Astrocyte (in vitro differentiated cells and primary cell): ENCODE results near the gene CHMP6. TPM values are rescaled to one million over a fixed set of nuclear protein-coding genes. Genes with fewer than 3 reads are reported as not detected.
A peak's percentile ranks its signal among the peaks of the same experiment; 100 is the strongest.

Experiments used
- DNase-seq: peaks from one replicate; pipeline ENCODE4 v3.0.0-alpha.2; 2010; ENCODE audit warnings: low read depth
- FAIRE-seq: peaks from 2 replicates; lab custom pipeline; 2011; peaks lifted over from hg19 to GRCh38; lab: Jason Lieb, UNC
- H2AFZ ChIP-seq: 2 replicates; pipeline ENCODE4 v1.6.0; 2012; ENCODE audit warnings: low read depth, low read length, inconsistent platforms
- H3K27ac ChIP-seq: 2 replicates; pipeline ENCODE4 v1.5.1; 2011; ENCODE audit warnings: low read depth, low read length, inconsistent platforms
- H3K27me3 ChIP-seq: 2 replicates; pipeline ENCODE4 v1.6.0; 2011; ENCODE audit warnings: low read length, inconsistent platforms; ENCODE audit not compliant: insufficient read depth
- H3K36me3 ChIP-seq: 2 replicates; pipeline ENCODE4 v1.5.1; 2011; ENCODE audit warnings: low read length, inconsistent platforms; ENCODE audit not compliant: insufficient read depth
- H3K4me1 ChIP-seq: 2 replicates; pipeline ENCODE4 v1.5.1; 2011; ENCODE audit warnings: low read length, inconsistent platforms; ENCODE audit not compliant: insufficient read depth
- H3K4me2 ChIP-seq: 2 replicates; pipeline ENCODE4 v1.6.0; 2012; ENCODE audit warnings: low read length, inconsistent platforms
- H3K4me3 ChIP-seq: 2 replicates; pipeline ENCODE4 v1.5.1; 2011; ENCODE audit warnings: low read depth, mild to moderate bottlenecking, low read length, inconsistent platforms; ENCODE audit not compliant: insufficient read depth
- H3K79me2 ChIP-seq: 2 replicates; pipeline ENCODE4 v1.6.0; 2012; ENCODE audit warnings: mild to moderate bottlenecking, low read length, inconsistent platforms; ENCODE audit not compliant: insufficient read depth
- H3K9ac ChIP-seq: 2 replicates; pipeline ENCODE4 v1.6.0; 2012; ENCODE audit warnings: mild to moderate bottlenecking, low read length, inconsistent platforms
- H3K9me3 ChIP-seq: 2 replicates; pipeline ENCODE4 v1.5.1; 2012; ENCODE audit warnings: low read depth, mild to moderate bottlenecking, low read length, inconsistent platforms; ENCODE audit not compliant: insufficient read depth
- H4K20me1 ChIP-seq: 2 replicates; pipeline ENCODE4 v1.6.0; 2012; ENCODE audit warnings: low read length, inconsistent platforms; ENCODE audit not compliant: insufficient read depth
- H3K27ac Mint-ChIP-seq: one replicate; pipeline ENCODE4 v1.8.0; 2021; ENCODE audit warnings: mild to moderate bottlenecking, mixed read lengths; ENCODE audit not compliant: unreplicated experiment
- H3K27me3 Mint-ChIP-seq: one replicate; pipeline ENCODE4 v1.8.0; 2021; ENCODE audit warnings: low read depth, mixed read lengths; ENCODE audit not compliant: unreplicated experiment
- H3K36me3 Mint-ChIP-seq: one replicate; pipeline ENCODE4 v1.8.0; 2021; ENCODE audit warnings: low read depth, mixed read lengths; ENCODE audit not compliant: unreplicated experiment
- H3K4me1 Mint-ChIP-seq: one replicate; pipeline ENCODE4 v1.8.0; 2021; ENCODE audit warnings: low read depth, mixed read lengths; ENCODE audit not compliant: unreplicated experiment
- H3K4me3 Mint-ChIP-seq: one replicate; pipeline ENCODE4 v1.8.0; 2021; ENCODE audit warnings: mild to moderate bottlenecking, moderate library complexity, mixed read lengths; ENCODE audit not compliant: unreplicated experiment
- H3K9me3 Mint-ChIP-seq: one replicate; pipeline ENCODE4 v1.8.0; 2021; ENCODE audit warnings: mild to moderate bottlenecking, mixed read lengths; ENCODE audit not compliant: unreplicated experiment
- CTCF ChIP-seq: IDR thresholded peaks from 2 replicates; pipeline ENCODE4 v1.5.1; 2011; ENCODE audit warnings: low read depth, mild to moderate bottlenecking, inconsistent platforms, low read length, moderate library complexity; ENCODE audit not compliant: insufficient read depth
- EZH2 ChIP-seq: IDR thresholded peaks from 2 replicates; pipeline ENCODE4 v1.6.1; 2012; ENCODE audit warnings: mild to moderate bottlenecking, low read length, inconsistent platforms; ENCODE audit not compliant: insufficient read depth
- total RNA-seq: library from RNA; stranded (reverse); gene quantifications from 2 replicates; pipeline ENCODE4 v1.2.1, GENCODE V29; 2021

The CHMP6 gene
- total RNA-seq, 1 donor from 2014 or later, result 19.0 TPM

GRCh38 chr17:80995131-80995530 is 3.5 kb downstream of the CHMP6 start:
- no peaks in the 10 kb centered on the region for H3K27me3 Mint-ChIP-seq
- H3K9me3 ChIP-seq, result no peaks in the 10 kb centered on the region
- H3K4me1 Mint-ChIP-seq, result peaks cover 3% of the 10 kb centered on the region
- H3K4me3 ChIP-seq, result no peak overlapping the region
- peaks cover 21% of the 10 kb centered on the region for H3K4me1 ChIP-seq
- H3K4me2 ChIP-seq, result no peak overlapping the region
- peaks cover 8% of the 10 kb centered on the region for H3K36me3 Mint-ChIP-seq
- peaks cover 21% of the 10 kb centered on the region for H3K79me2 ChIP-seq
- no peak overlapping the region for H3K27ac Mint-ChIP-seq
- no peak overlapping the region for H3K27ac ChIP-seq
- H3K36me3 ChIP-seq, result no peaks in the 10 kb centered on the region
- H3K27me3 ChIP-seq, result no peaks in the 10 kb centered on the region
- TF ChIP-seq CTCF, result no peak
- TF ChIP-seq EZH2, result no peak
- no peak overlapping the region for H3K4me3 Mint-ChIP-seq
- FAIRE-seq (no peak), DNase-seq (no peak)
- no peaks in the 10 kb centered on the region for H3K9me3 Mint-ChIP-seq
- H3K9ac ChIP-seq, result no peak overlapping the region
- H4K20me1 ChIP-seq, result peaks cover 9% of the 10 kb centered on the region
- H2AFZ ChIP-seq, result no peak overlapping the region

- no peak for FAIRE-seq
- Histone ChIP-seq H4K20me1 (peaks cover 9% of the 10 kb centered on the region), H3K27me3 (no peaks in the 10 kb centered on the region), H3K9me3 (no peaks in the 10 kb centered on the region), H2AFZ (no peak overlapping the region), H3K9ac (peak overlapping the region; percentile 41), H3K27ac (no peak overlapping the region), H3K79me2 (peaks cover 18% of the 10 kb centered on the region), H3K4me3 (no peak overlapping the region), H3K36me3 (no peaks in the 10 kb centered on the region), H3K4me1 (peaks cover 21% of the 10 kb centered on the region), H3K4me2 (peak overlapping the region; percentile 50)
- no peak for DNase-seq
- Mint-ChIP-seq H3K4me1 (peaks cover 3% of the 10 kb centered on the region), H3K27me3 (peaks cover 4% of the 10 kb centered on the region), H3K4me3 (no peak overlapping the region), H3K27ac (no peak overlapping the region), H3K36me3 (peaks cover 8% of the 10 kb centered on the region), H3K9me3 (no peaks in the 10 kb centered on the region)
- TF ChIP-seq EZH2 (no peak), CTCF (no peak)
Observed at GRCh38 chr17:80996422-80997305, 5.0 kb downstream of the CHMP6 start.
